ENCODE data around the gene CAPN12. TPM values are rescaled to one million over a fixed set of nuclear protein-coding genes. Genes with fewer than 3 reads are reported as not detected.

CAPN12 gene
- total and polyA plus RNA-seq, 4 donors, result 3.8 to 28.7 (median 8.8) TPM

GRCh38 chr19:38740932-38741331 lies 3.3 kb downstream of the CAPN12 start:
- H3K9me3 ChIP-seq (ENCODE audit: control insufficient read depth in 4 of 4, low read length in 3 of 4), result no peaks in the 10 kb centered on the region
- 98% methylated on average over 2 of the region's 2 CpGs for WGBS
- no peak for DNase-seq (ENCODE audit: low spot score)
- H3K4me1 ChIP-seq (ENCODE audit: control insufficient read depth in 4 of 4, insufficient read depth in 4 of 4, low read length in 3 of 4), result peaks cover 0 to 3% (median 1%) of the 10 kb centered on the region in 4 donors
- TF ChIP-seq RXRA (IDR thresholded peaks at IDR 0.05), result no peak
- no peak for TF ChIP-seq JUND (IDR thresholded peaks at IDR 0.05)
- TF ChIP-seq FOXA2 (IDR thresholded peaks at IDR 0.05), result no peak
- TF ChIP-seq FOXA1 (IDR thresholded peaks at IDR 0.05), result no peak
- no peak for TF ChIP-seq HNF4A (conservative IDR thresholded peaks at IDR 0.05)
- no peak for TF ChIP-seq ATF3 (IDR thresholded peaks at IDR 0.05)
- no peak for TF ChIP-seq EGR1 (IDR thresholded peaks at IDR 0.05; ENCODE audit: low read depth in 2 of 2)
- no peak for TF ChIP-seq MAX (IDR thresholded peaks at IDR 0.05)
- no peak for TF ChIP-seq NR2F2 (IDR thresholded peaks at IDR 0.05)
- TF ChIP-seq REST (IDR thresholded peaks at IDR 0.05), result no peak
- H3K27ac ChIP-seq (ENCODE audit: low read depth in 1 of 2, low read length in 2 of 2), result no peak overlapping the region
- H3K4me3 ChIP-seq (ENCODE audit: low read depth in 1 of 3, low read length in 3 of 3), result no peak overlapping the region
- no peaks in the 10 kb centered on the region for H3K27me3 ChIP-seq (ENCODE audit: control insufficient read depth in 4 of 4, insufficient read depth in 4 of 4, low read length in 3 of 4)
- H3K36me3 ChIP-seq (ENCODE audit: control insufficient read depth in 4 of 4, insufficient read depth in 3 of 4, low read depth in 1 of 4, low read length in 3 of 4), result no peaks in the 10 kb centered on the region
- no peak overlapping the region for H3K9ac ChIP-seq (ENCODE audit: low read depth in 1 of 2, low read length in 2 of 2)

GRCh38 chr19:38740257-38740592 lies 4.0 kb downstream of the CAPN12 start:
- 91% methylated on average over 9 of the region's 9 CpGs for WGBS
- no peaks in the 10 kb centered on the region for H3K9me3 ChIP-seq (ENCODE audit: control insufficient read depth in 4 of 4, low read length in 3 of 4)
- no peak overlapping the region for H3K27ac ChIP-seq (ENCODE audit: low read depth in 1 of 2, low read length in 2 of 2)
- TF ChIP-seq ATF3 (IDR thresholded peaks at IDR 0.05), result no peak
- TF ChIP-seq EGR1 (IDR thresholded peaks at IDR 0.05; ENCODE audit: low read depth in 2 of 2), result no peak
- TF ChIP-seq MAX (IDR thresholded peaks at IDR 0.05), result no peak
- TF ChIP-seq FOXA1 (IDR thresholded peaks at IDR 0.05), result no peak
- TF ChIP-seq NR2F2 (IDR thresholded peaks at IDR 0.05), result no peak
- no peak for TF ChIP-seq CTCF (IDR thresholded peaks at IDR 0.05; ENCODE audit: low read depth, low read length, missing input control)
- no peak for TF ChIP-seq FOXA2 (IDR thresholded peaks at IDR 0.05)
- TF ChIP-seq TAF1 (conservative IDR thresholded peaks at IDR 0.05), result no peak
- TF ChIP-seq RAD21 (IDR thresholded peaks at IDR 0.05), result no peak
- TF ChIP-seq SP1 (IDR thresholded peaks at IDR 0.05), result no peak
- TF ChIP-seq YY1 (IDR thresholded peaks at IDR 0.05), result no peak
- TF ChIP-seq JUND (IDR thresholded peaks at IDR 0.05), result no peak
- no peak for TF ChIP-seq HNF4G (IDR thresholded peaks at IDR 0.05)
- no peak for TF ChIP-seq ZBTB33 (IDR thresholded peaks at IDR 0.05)
- TF ChIP-seq RXRA (IDR thresholded peaks at IDR 0.05), result no peak
- TF ChIP-seq REST (IDR thresholded peaks at IDR 0.05), result no peak
- no peak for TF ChIP-seq HNF4A (conservative IDR thresholded peaks at IDR 0.05)
- TF ChIP-seq GABPA (IDR thresholded peaks at IDR 0.05 in 1 of 2, conservative IDR thresholded peaks at IDR 0.05 in 1 of 2), result no peak
- no peaks in the 10 kb centered on the region for H3K27me3 ChIP-seq (ENCODE audit: control insufficient read depth in 4 of 4, insufficient read depth in 4 of 4, low read length in 3 of 4)
- H3K4me1 ChIP-seq (ENCODE audit: control insufficient read depth in 4 of 4, insufficient read depth in 4 of 4, low read length in 3 of 4), result peaks cover 0 to 3% (median 1%) of the 10 kb centered on the region in 4 donors
- no peak overlapping the region for H3K9ac ChIP-seq (ENCODE audit: low read depth in 1 of 2, low read length in 2 of 2)
- H3K4me3 ChIP-seq (ENCODE audit: low read depth in 1 of 3, low read length in 3 of 3), result no peak overlapping the region
- DNase-seq (ENCODE audit: low spot score), result no peak
- H3K36me3 ChIP-seq (ENCODE audit: control insufficient read depth in 4 of 4, insufficient read depth in 3 of 4, low read depth in 1 of 4, low read length in 3 of 4), result no peaks in the 10 kb centered on the region
